ENCODE results near the gene GPR18.

The GPR18 gene

GRCh38 chr13:99207511-99207910, 50.7 kb downstream of the GPR18 start:
- Histone ChIP-seq H3K9me3 (ENCODE audit: control insufficient read depth, insufficient read depth, low read length) (no peaks in the 10 kb centered on the region), H3K27me3 (ENCODE audit: control insufficient read depth, low read length) (no peaks in the 10 kb centered on the region), H3K79me2 (ENCODE audit: control insufficient read depth, low read length) (peaks cover 95% of the 10 kb centered on the region), H3K4me3 (ENCODE audit: low read length) (no peak overlapping the region), H3K36me3 (ENCODE audit: control insufficient read depth, low read length) (peaks cover 33% of the 10 kb centered on the region), H4K20me1 (ENCODE audit: control insufficient read depth, insufficient read depth, low read depth, low read length) (peaks cover 37% of the 10 kb centered on the region), H3K9me2 (replicated peaks; ENCODE audit: control insufficient read depth, low read length) (no peaks in the 10 kb centered on the region), H3K27ac (ENCODE audit: low read depth, low read length) (no peak overlapping the region), H3K4me1 (ENCODE audit: control insufficient read depth, low read length) (peaks cover 57% of the 10 kb centered on the region), H3F3A (ENCODE audit: control insufficient read depth, insufficient read depth) (peaks cover 6% of the 10 kb centered on the region; the same call in 1 of the 2 replicates), H3K4me2 (ENCODE audit: low read length) (peak overlapping the region; percentile 27)
- TF ChIP-seq CTCF (IDR thresholded peaks at IDR 0.05; ENCODE audit: low read depth, low read length, poor library complexity, severe bottlenecking) (no peak), EZH2phosphoT487 (IDR thresholded peaks at IDR 0.05; ENCODE audit: borderline replicate concordance, low read length) (no peak)

DNA sequence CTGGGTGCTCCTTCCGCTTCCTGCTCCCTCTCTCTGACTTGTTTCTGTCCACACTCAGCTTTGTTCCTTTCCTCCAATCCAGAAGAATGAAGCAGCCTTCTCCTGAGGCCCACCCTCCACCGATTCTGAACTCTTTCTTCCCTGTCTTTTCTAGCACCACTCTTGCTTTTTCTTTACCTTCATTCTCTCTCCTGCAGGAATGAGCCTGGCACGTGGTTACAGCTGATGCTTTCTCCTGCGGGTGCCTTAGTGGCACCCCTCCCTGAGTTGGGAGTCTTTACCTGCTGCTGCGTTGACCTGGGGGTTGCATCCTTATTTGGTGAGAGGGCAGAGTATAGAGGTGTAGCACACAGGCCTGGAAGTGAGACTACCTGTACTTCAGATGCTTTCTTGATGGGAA, 51.3 kb downstream of the GPR18 start:
- H3K4me2 ChIP-seq (ENCODE audit: low read length) = peak overlapping the region; percentile 8; the same call in 1 of the 2 replicates
- H3K79me2 ChIP-seq (ENCODE audit: control insufficient read depth, low read length) = peaks cover 95% of the 10 kb centered on the region

DNA sequence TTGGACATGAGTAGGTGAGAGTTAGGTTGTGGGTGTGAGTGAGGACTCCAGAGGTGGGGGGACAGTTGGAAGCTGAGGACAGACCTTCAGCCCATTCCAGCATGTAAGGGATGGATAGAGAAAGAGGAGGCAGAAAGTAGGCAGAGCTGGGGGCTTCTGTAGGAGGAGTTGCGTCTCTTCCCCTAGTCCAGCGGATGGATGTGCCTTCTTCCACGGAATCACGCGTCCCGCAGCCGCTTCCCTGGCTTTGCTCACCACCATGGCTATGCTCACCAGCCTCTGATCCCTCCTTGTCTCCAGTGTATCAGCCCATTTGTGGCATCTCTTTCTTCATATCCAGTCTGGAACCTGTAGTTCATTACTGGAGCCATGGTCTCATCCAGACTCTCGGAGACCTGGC, 52.0 kb downstream of the GPR18 start:
- Histone ChIP-seq H3F3A (ENCODE audit: control insufficient read depth, insufficient read depth) (peaks cover 6% of the 10 kb centered on the region; the same call in 1 of the 2 replicates), H4K20me1 (ENCODE audit: control insufficient read depth, insufficient read depth, low read depth, low read length) (peaks cover 33% of the 10 kb centered on the region), H3K27me3 (ENCODE audit: control insufficient read depth, low read length) (no peaks in the 10 kb centered on the region), H3K9me3 (ENCODE audit: control insufficient read depth, insufficient read depth, low read length) (no peaks in the 10 kb centered on the region), H3K36me3 (ENCODE audit: control insufficient read depth, low read length) (peaks cover 26% of the 10 kb centered on the region), H3K4me2 (ENCODE audit: low read length) (peak overlapping the region; percentile 92; the same call in 1 of the 2 replicates), H3K79me2 (ENCODE audit: control insufficient read depth, low read length) (peaks cover 95% of the 10 kb centered on the region), H3K4me1 (ENCODE audit: control insufficient read depth, low read length) (peaks cover 64% of the 10 kb centered on the region), H3K9me2 (replicated peaks; ENCODE audit: control insufficient read depth, low read length) (no peaks in the 10 kb centered on the region), H3K27ac (ENCODE audit: low read depth, low read length) (no peak overlapping the region), H3K4me3 (ENCODE audit: low read length) (no peak overlapping the region)
- TF ChIP-seq EZH2phosphoT487 (IDR thresholded peaks at IDR 0.05; ENCODE audit: borderline replicate concordance, low read length) = no peak
- no peak for TF ChIP-seq CTCF (IDR thresholded peaks at IDR 0.05; ENCODE audit: low read depth, low read length, poor library complexity, severe bottlenecking)

More for the DNA sequence above, 51.3 kb downstream of the GPR18 start:
- H4K20me1 ChIP-seq (ENCODE audit: control insufficient read depth, insufficient read depth, low read depth, low read length) = peaks cover 38% of the 10 kb centered on the region
- H3K4me1 ChIP-seq (ENCODE audit: control insufficient read depth, low read length) = peaks cover 64% of the 10 kb centered on the region
- H3K9me2 ChIP-seq (replicated peaks; ENCODE audit: control insufficient read depth, low read length) = no peaks in the 10 kb centered on the region
- peaks cover 33% of the 10 kb centered on the region for H3K36me3 ChIP-seq (ENCODE audit: control insufficient read depth, low read length)
- TF ChIP-seq EZH2phosphoT487 (IDR thresholded peaks at IDR 0.05; ENCODE audit: borderline replicate concordance, low read length) = no peak
- H3K27me3 ChIP-seq (ENCODE audit: control insufficient read depth, low read length) = no peaks in the 10 kb centered on the region
- H3K27ac ChIP-seq (ENCODE audit: low read depth, low read length) = no peak overlapping the region
- H3F3A ChIP-seq (ENCODE audit: control insufficient read depth, insufficient read depth) = peaks cover 6% of the 10 kb centered on the region; the same call in 1 of the 2 replicates
- no peak overlapping the region for H3K4me3 ChIP-seq (ENCODE audit: low read length)
- no peaks in the 10 kb centered on the region for H3K9me3 ChIP-seq (ENCODE audit: control insufficient read depth, insufficient read depth, low read length)

- TF ChIP-seq CTCF (IDR thresholded peaks at IDR 0.05; ENCODE audit: low read depth, low read length, poor library complexity, severe bottlenecking) (no peak), EZH2phosphoT487 (IDR thresholded peaks at IDR 0.05; ENCODE audit: borderline replicate concordance, low read length) (no peak)
- H3K36me3 ChIP-seq (ENCODE audit: control insufficient read depth, low read length) = peaks cover 24% of the 10 kb centered on the region
- H3K4me3 ChIP-seq (ENCODE audit: low read length) = peak overlapping the region; percentile 74
- peaks cover 33% of the 10 kb centered on the region for H4K20me1 ChIP-seq (ENCODE audit: control insufficient read depth, insufficient read depth, low read depth, low read length)
- H3K27me3 ChIP-seq (ENCODE audit: control insufficient read depth, low read length) = no peaks in the 10 kb centered on the region
- peak overlapping the region; percentile 65 for H3K27ac ChIP-seq (ENCODE audit: low read depth, low read length)
- no peaks in the 10 kb centered on the region for H3K9me2 ChIP-seq (replicated peaks; ENCODE audit: control insufficient read depth, low read length)
- peaks cover 6% of the 10 kb centered on the region; the same call in 1 of the 2 replicates for H3F3A ChIP-seq (ENCODE audit: control insufficient read depth, insufficient read depth)
- peak overlapping the region; percentile 92 for H3K4me2 ChIP-seq (ENCODE audit: low read length)
- H3K79me2 ChIP-seq (ENCODE audit: control insufficient read depth, low read length) = peaks cover 95% of the 10 kb centered on the region
- peaks cover 64% of the 10 kb centered on the region for H3K4me1 ChIP-seq (ENCODE audit: control insufficient read depth, low read length)
- H3K9me3 ChIP-seq (ENCODE audit: control insufficient read depth, insufficient read depth, low read length) = no peaks in the 10 kb centered on the region
These were observed 52.5 kb downstream of the GPR18 start for GRCh38 chr13:99205621-99206220.
